ENCODE data around the gene AARS2.

The AARS2 gene

DNA sequence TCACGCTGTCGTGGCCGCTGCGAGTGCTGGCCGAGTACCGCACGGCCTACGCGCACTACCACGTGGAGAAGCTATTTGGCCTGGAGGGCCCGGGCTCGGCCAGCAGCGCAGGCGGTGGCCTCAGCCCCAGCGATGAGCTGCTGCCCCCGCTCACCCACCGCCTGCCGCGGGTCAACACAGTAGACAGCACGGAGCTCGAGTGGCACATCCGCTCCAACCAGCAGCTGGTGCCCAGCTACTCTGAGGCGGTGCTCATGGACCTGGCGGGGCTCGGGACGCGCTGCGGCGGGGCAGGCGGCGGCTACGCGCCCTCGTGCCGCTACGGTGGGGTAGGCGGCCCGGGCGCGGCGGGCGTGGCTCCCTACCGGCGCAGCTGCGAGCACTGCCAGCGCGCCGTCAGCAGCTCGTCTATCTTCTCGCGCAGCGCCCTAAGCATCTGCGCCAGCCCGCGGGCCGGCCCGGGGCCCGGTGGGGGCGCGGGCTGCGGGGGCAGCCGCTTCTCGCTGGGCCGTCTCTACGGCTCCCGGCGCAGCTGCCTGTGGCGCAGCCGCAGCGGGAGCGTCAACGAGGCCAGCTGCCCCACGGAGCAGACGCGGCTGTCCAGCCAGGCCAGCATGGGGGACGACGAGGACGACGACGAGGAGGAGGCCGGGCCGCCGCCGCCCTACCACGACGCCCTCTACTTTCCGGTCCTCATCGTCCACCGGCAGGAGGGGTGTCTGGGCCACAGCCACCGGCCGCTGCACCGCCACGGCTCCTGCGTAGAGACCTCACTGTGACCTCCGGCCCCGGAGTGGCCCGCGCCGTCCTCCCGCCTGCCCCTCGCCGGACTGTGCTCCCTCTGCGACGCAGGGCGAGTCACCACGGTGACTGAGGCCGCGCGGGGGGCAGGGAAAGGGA is 37.1 kb downstream of the AARS2 start:
- no peak for TF ChIP-seq POLR2AphosphoS5 (IDR thresholded peaks at IDR 0.05; ENCODE audit: low read depth, low read length)
- TF ChIP-seq TAF1 (IDR thresholded peaks at IDR 0.05; ENCODE audit: borderline replicate concordance, insufficient read depth, low read length) = no peak
- TF ChIP-seq SIN3A (IDR thresholded peaks at IDR 0.05; ENCODE audit: borderline replicate concordance, insufficient read depth, low read length) = no peak
- TF ChIP-seq, protein P1, sequence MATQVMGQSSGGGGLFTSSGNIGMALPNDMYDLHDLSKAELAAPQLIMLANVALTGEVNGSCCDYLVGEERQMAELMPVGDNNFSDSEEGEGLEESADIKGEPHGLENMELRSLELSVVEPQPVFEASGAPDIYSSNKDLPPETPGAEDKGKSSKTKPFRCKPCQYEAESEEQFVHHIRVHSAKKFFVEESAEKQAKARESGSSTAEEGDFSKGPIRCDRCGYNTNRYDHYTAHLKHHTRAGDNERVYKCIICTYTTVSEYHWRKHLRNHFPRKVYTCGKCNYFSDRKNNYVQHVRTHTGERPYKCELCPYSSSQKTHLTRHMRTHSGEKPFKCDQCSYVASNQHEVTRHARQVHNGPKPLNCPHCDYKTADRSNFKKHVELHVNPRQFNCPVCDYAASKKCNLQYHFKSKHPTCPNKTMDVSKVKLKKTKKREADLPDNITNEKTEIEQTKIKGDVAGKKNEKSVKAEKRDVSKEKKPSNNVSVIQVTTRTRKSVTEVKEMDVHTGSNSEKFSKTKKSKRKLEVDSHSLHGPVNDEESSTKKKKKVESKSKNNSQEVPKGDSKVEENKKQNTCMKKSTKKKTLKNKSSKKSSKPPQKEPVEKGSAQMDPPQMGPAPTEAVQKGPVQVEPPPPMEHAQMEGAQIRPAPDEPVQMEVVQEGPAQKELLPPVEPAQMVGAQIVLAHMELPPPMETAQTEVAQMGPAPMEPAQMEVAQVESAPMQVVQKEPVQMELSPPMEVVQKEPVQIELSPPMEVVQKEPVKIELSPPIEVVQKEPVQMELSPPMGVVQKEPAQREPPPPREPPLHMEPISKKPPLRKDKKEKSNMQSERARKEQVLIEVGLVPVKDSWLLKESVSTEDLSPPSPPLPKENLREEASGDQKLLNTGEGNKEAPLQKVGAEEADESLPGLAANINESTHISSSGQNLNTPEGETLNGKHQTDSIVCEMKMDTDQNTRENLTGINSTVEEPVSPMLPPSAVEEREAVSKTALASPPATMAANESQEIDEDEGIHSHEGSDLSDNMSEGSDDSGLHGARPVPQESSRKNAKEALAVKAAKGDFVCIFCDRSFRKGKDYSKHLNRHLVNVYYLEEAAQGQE (IDR thresholded peaks at IDR 0.05; ENCODE audit: insufficient read depth in 1 of 2, low read depth in 2 of 2, low read length in 2 of 2) = no peak
- TF ChIP-seq FOXP2 (optimal IDR thresholded peaks at IDR 0.05; ENCODE audit: borderline replicate concordance, extremely low read depth, extremely low read length, insufficient read depth) = no peak

DNA sequence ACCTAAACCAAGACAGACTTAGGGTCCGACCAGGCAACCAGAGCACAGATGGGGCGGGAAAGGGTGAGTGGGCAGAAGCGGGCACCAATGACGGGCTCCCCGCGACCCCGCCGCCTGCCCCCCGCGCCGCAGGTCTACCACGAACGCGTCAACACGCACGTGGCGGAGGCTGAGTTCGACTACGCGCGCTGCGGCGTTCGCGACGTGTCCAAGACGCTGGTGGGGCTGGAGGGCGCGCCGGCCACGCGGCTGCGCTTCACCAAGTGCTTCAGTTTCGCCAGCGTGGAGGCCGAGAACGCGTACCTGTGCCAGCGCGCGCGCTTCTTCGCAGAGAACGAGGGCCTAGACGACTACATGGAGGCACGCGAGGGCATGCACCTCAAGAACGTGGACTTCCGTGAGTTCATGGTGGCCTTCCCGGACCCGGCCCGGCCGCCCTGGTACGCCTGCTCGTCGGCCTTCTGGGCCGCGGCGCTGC is 37.8 kb downstream of the AARS2 start:
- TF ChIP-seq, protein P1 (IDR thresholded peaks at IDR 0.05; ENCODE audit: insufficient read depth in 1 of 2, low read depth in 2 of 2, low read length in 2 of 2) = no peak

DNA sequence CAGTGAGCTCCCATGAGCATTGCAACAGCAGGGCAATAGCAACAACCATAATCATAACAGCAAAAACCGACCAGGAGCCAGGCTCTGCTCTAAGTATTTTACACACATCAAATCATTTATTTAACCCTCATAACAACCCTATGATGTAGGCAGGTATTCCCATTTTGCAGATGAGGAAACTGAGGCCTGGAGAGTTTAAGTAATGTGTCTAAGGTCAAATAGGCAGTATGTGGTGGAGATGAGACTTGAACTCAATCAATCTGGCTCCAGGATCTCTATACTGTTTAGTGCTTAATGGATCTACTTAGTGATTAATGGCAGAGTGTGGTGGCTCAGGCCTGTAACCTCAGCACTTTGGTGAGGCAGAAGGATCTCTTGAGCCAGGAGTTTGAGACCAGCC is 39.5 kb downstream of the AARS2 start:
- TF ChIP-seq POLR2AphosphoS5 (IDR thresholded peaks at IDR 0.05; ENCODE audit: low read depth, low read length) = no peak
- no peak for TF ChIP-seq SIN3A (IDR thresholded peaks at IDR 0.05; ENCODE audit: borderline replicate concordance, insufficient read depth, low read length)
- TF ChIP-seq, protein P1 (IDR thresholded peaks at IDR 0.05; ENCODE audit: insufficient read depth in 1 of 2, low read depth in 2 of 2, low read length in 2 of 2) = no peak
- no peak for TF ChIP-seq FOXP2 (optimal IDR thresholded peaks at IDR 0.05; ENCODE audit: borderline replicate concordance, extremely low read depth, extremely low read length, insufficient read depth)
- TF ChIP-seq TAF1 (IDR thresholded peaks at IDR 0.05; ENCODE audit: borderline replicate concordance, insufficient read depth, low read length) = no peak

DNA sequence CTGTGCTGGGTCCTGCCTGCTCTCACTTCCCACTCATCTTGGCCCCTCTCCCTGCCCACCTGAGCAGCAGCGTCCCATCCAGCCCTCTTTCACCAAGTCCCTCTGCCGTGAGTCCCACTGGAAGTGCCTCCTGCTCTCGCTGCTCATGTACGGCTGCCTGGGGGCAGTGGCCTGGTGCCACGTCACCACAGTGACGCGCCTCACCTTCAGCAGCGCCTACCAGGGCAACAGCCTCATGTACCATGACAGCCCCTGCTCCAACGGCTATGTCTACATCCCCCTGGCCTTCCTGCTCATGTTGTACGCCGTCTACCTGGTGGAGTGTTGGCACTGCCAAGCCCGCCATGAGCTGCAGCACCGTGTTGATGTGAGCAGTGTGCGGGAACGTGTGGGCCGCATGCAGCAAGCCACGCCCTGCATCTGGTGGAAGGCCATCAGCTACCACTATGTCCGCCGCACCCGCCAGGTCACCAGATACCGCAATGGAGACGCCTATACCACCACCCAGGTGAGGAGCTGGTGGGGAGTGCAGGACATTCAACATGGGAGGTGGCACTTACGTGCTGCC is 40.1 kb downstream of the AARS2 start:
- TF ChIP-seq, protein P1 (IDR thresholded peaks at IDR 0.05; ENCODE audit: insufficient read depth in 1 of 2, low read depth in 2 of 2, low read length in 2 of 2) = no peak
- TF ChIP-seq TAF1 (IDR thresholded peaks at IDR 0.05; ENCODE audit: borderline replicate concordance, insufficient read depth, low read length) (no peak), POLR2AphosphoS5 (IDR thresholded peaks at IDR 0.05; ENCODE audit: low read depth, low read length) (no peak), FOXP2 (optimal IDR thresholded peaks at IDR 0.05; ENCODE audit: borderline replicate concordance, extremely low read depth, extremely low read length, insufficient read depth) (no peak), SIN3A (IDR thresholded peaks at IDR 0.05; ENCODE audit: borderline replicate concordance, insufficient read depth, low read length) (no peak)

Data from PFSK-1 (cell line).